ACC112 (cell line): ENCODE measurements around the gene ISL1.

ENCODE experiments used
- H2AFZ ChIP-seq: fragments of 200-600 bp; sonication (generic); one replicate; pipeline ENCODE4 v1.6.0; 2017; ENCODE audit warnings: antibody characterized with exemption, low read length; ENCODE audit not compliant: unreplicated experiment
- H3K27ac ChIP-seq: fragments of 200-600 bp; sonication (generic); 2 replicates; pipeline ENCODE4 v1.5.1; 2014; ENCODE audit warnings: low read depth, mild to moderate bottlenecking, antibody characterized with exemption, low read length, moderate library complexity
- H3K27me3 ChIP-seq: fragments of 200-600 bp; sonication (generic); 2 replicates; pipeline ENCODE4 v1.6.1; 2014; ENCODE audit warnings: mild to moderate bottlenecking, antibody characterized with exemption, low read length, moderate library complexity, mixed read lengths; ENCODE audit not compliant: insufficient read depth
- H3K36me3 ChIP-seq: fragments of 200-600 bp; sonication (generic); 2 replicates; pipeline ENCODE4 v1.6.1; 2016; ENCODE audit warnings: mild to moderate bottlenecking, antibody characterized with exemption, low read length, moderate library complexity, mixed read lengths; ENCODE audit not compliant: insufficient read depth
- H3K4me1 ChIP-seq: fragments of 200-600 bp; sonication (generic); one replicate; pipeline ENCODE4 v1.6.1; 2016; ENCODE audit warnings: low read length, mixed read lengths; ENCODE audit not compliant: insufficient read depth, unreplicated experiment, control insufficient read depth
- H3K4me3 ChIP-seq: fragments of 200-600 bp; sonication (generic); 2 replicates; pipeline ENCODE4 v1.5.1; 2014; ENCODE audit warnings: mild to moderate bottlenecking, low read depth, low read length
- H3K79me2 ChIP-seq: fragments of 200-600 bp; sonication (generic); one replicate; pipeline ENCODE4 v1.6.0; 2016; ENCODE audit warnings: low read length; ENCODE audit not compliant: control insufficient read depth, unreplicated experiment, insufficient read depth

ISL1 gene

GRCh38 chr5:51378061-51378409 lies 5.2 kb upstream of the ISL1 start:
- no peaks in the 10 kb centered on the region for H3K79me2 ChIP-seq
- H2AFZ ChIP-seq, result no peak overlapping the region
- H3K27me3 ChIP-seq, result peaks cover 73% of the 10 kb centered on the region
- H3K4me1 ChIP-seq, result no peaks in the 10 kb centered on the region
- H3K27ac ChIP-seq, result no peak overlapping the region
- H3K36me3 ChIP-seq, result no peaks in the 10 kb centered on the region
- H3K4me3 ChIP-seq, result no peak overlapping the region

GRCh38 chr5:51378448-51379330 lies 4.6 kb upstream of the ISL1 start:
- Histone ChIP-seq H3K27me3 (peaks cover 79% of the 10 kb centered on the region), H3K27ac (no peak overlapping the region), H3K4me3 (no peak overlapping the region), H3K36me3 (no peaks in the 10 kb centered on the region), H3K79me2 (no peaks in the 10 kb centered on the region), H3K4me1 (no peaks in the 10 kb centered on the region), H2AFZ (no peak overlapping the region)

GRCh38 chr5:51379331-51379700 lies 3.9 kb upstream of the ISL1 start:
- H3K36me3 ChIP-seq, result no peaks in the 10 kb centered on the region
- H3K27me3 ChIP-seq, result peaks cover 85% of the 10 kb centered on the region
- H2AFZ ChIP-seq, result no peak overlapping the region
- H3K4me1 ChIP-seq, result no peaks in the 10 kb centered on the region
- no peaks in the 10 kb centered on the region for H3K79me2 ChIP-seq
- H3K27ac ChIP-seq, result no peak overlapping the region
- H3K4me3 ChIP-seq, result no peak overlapping the region

- Histone ChIP-seq H3K27me3 (peaks cover 94% of the 10 kb centered on the region), H3K4me1 (no peaks in the 10 kb centered on the region), H3K36me3 (no peaks in the 10 kb centered on the region), H3K27ac (no peak overlapping the region), H3K4me3 (no peak overlapping the region), H2AFZ (no peak overlapping the region), H3K79me2 (no peaks in the 10 kb centered on the region)
These were observed 2.5 kb upstream of the ISL1 start for GRCh38 chr5:51380603-51381207.

GRCh38 chr5:51381761-51382474 lies 1.3 kb upstream of the ISL1 start:
- H3K27ac ChIP-seq, result no peak overlapping the region

GRCh38 chr5:51382521-51383130 lies 622 bp upstream of the ISL1 start:
- Histone ChIP-seq H3K4me3 (no peak overlapping the region), H3K27ac (no peak overlapping the region), H3K36me3 (no peaks in the 10 kb centered on the region), H3K4me1 (no peaks in the 10 kb centered on the region), H3K79me2 (no peaks in the 10 kb centered on the region), H2AFZ (no peak overlapping the region), H3K27me3 (peaks cover 99% of the 10 kb centered on the region)

More at GRCh38 chr5:51381761-51382474, 1.3 kb upstream of the ISL1 start:
- peaks cover 99% of the 10 kb centered on the region for H3K27me3 ChIP-seq
- H3K4me1 ChIP-seq, result no peaks in the 10 kb centered on the region
- H3K4me3 ChIP-seq, result peak overlapping the region; percentile 62
- H2AFZ ChIP-seq, result no peak overlapping the region
- H3K36me3 ChIP-seq, result no peaks in the 10 kb centered on the region
- no peaks in the 10 kb centered on the region for H3K79me2 ChIP-seq

- Histone ChIP-seq H3K36me3 (no peaks in the 10 kb centered on the region), H3K27ac (no peak overlapping the region), H3K4me3 (no peak overlapping the region), H3K79me2 (no peaks in the 10 kb centered on the region), H2AFZ (no peak overlapping the region), H3K4me1 (no peaks in the 10 kb centered on the region), H3K27me3 (peaks cover 98% of the 10 kb centered on the region)
These were observed 1.1 kb downstream of the ISL1 start for GRCh38 chr5:51384281-51384840.

- Histone ChIP-seq H2AFZ (no peak overlapping the region), H3K36me3 (no peaks in the 10 kb centered on the region), H3K27ac (no peak overlapping the region), H3K4me3 (no peak overlapping the region), H3K27me3 (peaks cover 98% of the 10 kb centered on the region), H3K4me1 (no peaks in the 10 kb centered on the region), H3K79me2 (no peaks in the 10 kb centered on the region)
These were observed 2.0 kb downstream of the ISL1 start for GRCh38 chr5:51385216-51385615.

- Histone ChIP-seq H3K79me2 (no peaks in the 10 kb centered on the region), H3K36me3 (no peaks in the 10 kb centered on the region), H3K27ac (no peak overlapping the region), H3K4me1 (no peaks in the 10 kb centered on the region), H3K4me3 (peak overlapping the region; percentile 24), H3K27me3 (peaks cover 94% of the 10 kb centered on the region), H2AFZ (no peak overlapping the region)
These were observed 4.0 kb downstream of the ISL1 start for GRCh38 chr5:51386916-51387883.
